ENCODE measurements around the gene ZDHHC13. TPM values are rescaled to one million over a fixed set of nuclear protein-coding genes. Genes with fewer than 3 reads are reported as not detected.

ZDHHC13 gene
- total RNA-seq, 1 donor from 2014 or later = 17.3 TPM

DNA sequence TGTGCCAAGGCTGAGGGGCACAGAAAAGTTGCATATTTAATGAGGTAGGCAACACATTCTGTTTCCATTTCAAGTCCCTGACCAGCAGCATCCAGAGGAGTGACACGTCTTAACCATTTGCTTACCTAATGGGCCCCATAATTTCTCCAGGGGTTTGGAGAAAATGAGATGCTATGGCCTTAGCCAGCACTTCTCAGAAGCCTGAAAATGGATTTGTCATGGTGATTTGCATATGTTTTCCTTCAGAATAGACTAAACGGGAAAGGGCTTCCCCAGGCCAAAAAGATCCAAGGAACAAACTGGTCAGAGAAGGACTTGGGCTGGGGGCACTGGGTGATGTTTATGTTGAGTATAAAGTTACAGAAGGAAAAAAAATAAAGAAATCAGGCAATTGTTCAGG is 68.1 kb downstream of the ZDHHC13 start:
- Mint-ChIP-seq H3K4me1 (peaks cover 7% of the 10 kb centered on the region), H3K27me3 (ENCODE audit: low read depth) (no peaks in the 10 kb centered on the region), H3K36me3 (no peaks in the 10 kb centered on the region), H3K27ac (no peak overlapping the region), H3K9me3 (no peaks in the 10 kb centered on the region), H3K4me3 (no peak overlapping the region)
- DNase-seq (ENCODE audit: low spot score in 2 of 2, unreplicated experiment in 2 of 2) = no peak
- no peak for TF ChIP-seq CTCF (IDR thresholded peaks at IDR 0.05; ENCODE audit: unreplicated experiment)

DNA sequence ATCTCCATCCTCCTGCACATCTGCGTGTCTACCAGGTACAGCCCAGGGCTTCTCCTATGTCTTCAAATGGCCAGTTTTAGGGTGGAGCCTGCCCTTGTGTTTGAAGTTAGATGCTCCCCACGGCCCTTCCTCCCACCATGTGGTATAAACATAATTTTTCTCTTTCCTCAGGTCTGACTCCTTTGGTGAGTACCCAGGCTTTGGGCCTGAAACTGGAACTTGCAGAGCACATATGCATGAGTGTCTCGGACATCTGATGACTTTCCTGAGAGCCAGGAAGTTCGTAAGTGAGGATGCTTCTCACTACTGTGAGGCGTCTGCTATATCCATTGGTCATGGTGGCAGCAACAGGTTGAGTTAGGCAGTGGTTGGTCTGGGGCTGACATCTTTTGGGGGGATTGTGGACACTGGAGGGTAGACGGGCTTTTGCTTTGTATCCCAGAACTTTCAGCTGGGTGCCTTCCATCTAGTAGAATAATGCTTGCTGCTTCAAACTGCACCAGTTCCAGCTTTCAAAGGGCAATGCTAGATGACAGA is 68.6 kb downstream of the ZDHHC13 start:
- Mint-ChIP-seq H3K27me3 (ENCODE audit: low read depth) (no peaks in the 10 kb centered on the region), H3K4me1 (peaks cover 7% of the 10 kb centered on the region), H3K4me3 (no peak overlapping the region), H3K36me3 (no peaks in the 10 kb centered on the region), H3K9me3 (no peaks in the 10 kb centered on the region), H3K27ac (no peak overlapping the region)
- no peak for DNase-seq (ENCODE audit: low spot score in 2 of 2, unreplicated experiment in 2 of 2)
- TF ChIP-seq CTCF (IDR thresholded peaks at IDR 0.05; ENCODE audit: unreplicated experiment) = no peak

GRCh38 chr11:19187114-19187832 is 70.3 kb downstream of the ZDHHC13 start:
- Mint-ChIP-seq H3K4me1 (peaks cover 3% of the 10 kb centered on the region), H3K4me3 (no peak overlapping the region), H3K36me3 (no peaks in the 10 kb centered on the region), H3K27me3 (ENCODE audit: low read depth) (no peaks in the 10 kb centered on the region), H3K27ac (no peak overlapping the region), H3K9me3 (no peaks in the 10 kb centered on the region)
- no peak for DNase-seq (ENCODE audit: low spot score in 2 of 2, unreplicated experiment in 2 of 2)
- TF ChIP-seq CTCF (IDR thresholded peaks at IDR 0.05; ENCODE audit: unreplicated experiment) = no peak

DNA sequence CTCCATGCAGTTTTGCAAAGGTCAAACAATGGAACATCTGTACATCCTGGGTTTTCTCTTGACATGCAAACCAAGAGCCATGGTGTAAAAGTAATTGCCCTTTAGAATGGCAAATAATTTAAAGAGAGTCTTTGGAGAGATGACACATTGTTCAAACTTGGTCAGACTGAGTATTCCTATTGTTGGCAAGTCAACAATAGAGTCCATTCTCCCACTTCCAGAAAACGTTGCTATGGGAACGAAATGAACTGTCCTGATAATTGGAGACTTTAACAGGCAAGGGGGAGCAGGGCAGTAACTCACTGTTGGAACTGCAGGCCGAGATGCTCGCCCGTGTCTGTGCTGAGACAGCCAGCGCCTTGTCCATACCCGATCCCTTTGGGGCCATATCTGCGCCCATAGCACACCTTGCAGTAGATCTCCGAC is 70.9 kb downstream of the ZDHHC13 start:
- no peak for DNase-seq (ENCODE audit: low spot score in 2 of 2, unreplicated experiment in 2 of 2)
- Mint-ChIP-seq H3K9me3 (no peaks in the 10 kb centered on the region), H3K27me3 (ENCODE audit: low read depth) (no peaks in the 10 kb centered on the region), H3K4me3 (no peak overlapping the region), H3K4me1 (no peaks in the 10 kb centered on the region), H3K27ac (no peak overlapping the region), H3K36me3 (no peaks in the 10 kb centered on the region)
- TF ChIP-seq CTCF (IDR thresholded peaks at IDR 0.05; ENCODE audit: unreplicated experiment) = no peak

GRCh38 chr11:19191530-19192169 is 74.7 kb downstream of the ZDHHC13 start:
- no peak overlapping the region for H3K4me3 Mint-ChIP-seq
- H3K9me3 Mint-ChIP-seq = no peaks in the 10 kb centered on the region
- no peak for TF ChIP-seq CTCF (IDR thresholded peaks at IDR 0.05; ENCODE audit: unreplicated experiment)

More at GRCh38 chr11:19191530-19192169, 74.7 kb downstream of the ZDHHC13 start:
- Mint-ChIP-seq H3K4me1 (peaks cover 3% of the 10 kb centered on the region), H3K27ac (no peak overlapping the region), H3K36me3 (no peaks in the 10 kb centered on the region), H3K27me3 (ENCODE audit: low read depth) (no peaks in the 10 kb centered on the region)
- DNase-seq (ENCODE audit: low spot score in 2 of 2, unreplicated experiment in 2 of 2) = no peak

Measured in mesothelial cell of epicardium (in vitro differentiated cells).